ENCODE data around the gene NEK2. TPM values are rescaled to one million over a fixed set of nuclear protein-coding genes. Genes with fewer than 3 reads are reported as not detected.

The NEK2 gene
- total RNA-seq, 1 experiment from 2014 or later = 35.0 TPM

DNA sequence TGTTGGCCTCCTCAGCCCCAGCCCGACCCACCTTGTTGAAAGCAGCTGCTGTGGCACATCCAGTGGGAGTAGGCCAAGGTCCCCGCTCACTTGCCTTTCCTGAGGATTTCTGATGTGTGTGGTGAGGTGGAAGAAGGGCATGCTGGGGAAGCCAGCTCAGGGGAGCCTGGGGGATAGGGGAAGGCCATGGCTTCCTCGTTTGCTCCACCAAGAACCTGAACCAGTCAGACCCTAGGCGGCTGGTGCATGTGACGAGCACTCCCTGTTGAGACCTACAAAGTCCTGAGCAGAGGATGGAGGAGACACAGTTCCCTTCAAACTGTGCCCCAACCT, 58.5 kb downstream of the NEK2 start:
- Histone ChIP-seq H3K4me3 (ENCODE audit: low read length) (no peak overlapping the region), H4K20me1 (ENCODE audit: insufficient read depth, low read depth, low read length) (no peaks in the 10 kb centered on the region), H3K9me2 (replicated peaks; ENCODE audit: insufficient read depth, low read length) (no peaks in the 10 kb centered on the region), H3K27me3 (ENCODE audit: low read length) (no peaks in the 10 kb centered on the region), H3K9ac (ENCODE audit: low read length) (no peak overlapping the region), H3K9me3 (ENCODE audit: low read length) (no peaks in the 10 kb centered on the region), H3K4me1 (ENCODE audit: low read length) (no peaks in the 10 kb centered on the region), H2AFZ (ENCODE audit: low read length) (no peak overlapping the region), H3K4me2 (ENCODE audit: low read depth, low read length, poor library complexity, severe bottlenecking) (no peak overlapping the region), H3K27ac (ENCODE audit: low read length) (no peak overlapping the region), H3K79me2 (ENCODE audit: low read length) (no peaks in the 10 kb centered on the region), H3K36me3 (ENCODE audit: insufficient read depth, low read length) (no peaks in the 10 kb centered on the region)
- DNase-seq = no peak

GRCh38 chr1:211616231-211616964, 59.0 kb downstream of the NEK2 start:
- Histone ChIP-seq H3K79me2 (ENCODE audit: low read length) (no peaks in the 10 kb centered on the region), H3K9me2 (replicated peaks; ENCODE audit: insufficient read depth, low read length) (no peaks in the 10 kb centered on the region), H3K9me3 (ENCODE audit: low read length) (no peaks in the 10 kb centered on the region), H3K4me1 (ENCODE audit: low read length) (no peaks in the 10 kb centered on the region), H2AFZ (ENCODE audit: low read length) (no peak overlapping the region), H4K20me1 (ENCODE audit: insufficient read depth, low read depth, low read length) (no peaks in the 10 kb centered on the region), H3K27ac (ENCODE audit: low read length) (no peak overlapping the region), H3K4me2 (ENCODE audit: low read depth, low read length, poor library complexity, severe bottlenecking) (no peak overlapping the region), H3K4me3 (ENCODE audit: low read length) (no peak overlapping the region), H3K9ac (ENCODE audit: low read length) (no peak overlapping the region), H3K36me3 (ENCODE audit: insufficient read depth, low read length) (no peaks in the 10 kb centered on the region), H3K27me3 (ENCODE audit: low read length) (no peaks in the 10 kb centered on the region)
- no peak for DNase-seq

DNA sequence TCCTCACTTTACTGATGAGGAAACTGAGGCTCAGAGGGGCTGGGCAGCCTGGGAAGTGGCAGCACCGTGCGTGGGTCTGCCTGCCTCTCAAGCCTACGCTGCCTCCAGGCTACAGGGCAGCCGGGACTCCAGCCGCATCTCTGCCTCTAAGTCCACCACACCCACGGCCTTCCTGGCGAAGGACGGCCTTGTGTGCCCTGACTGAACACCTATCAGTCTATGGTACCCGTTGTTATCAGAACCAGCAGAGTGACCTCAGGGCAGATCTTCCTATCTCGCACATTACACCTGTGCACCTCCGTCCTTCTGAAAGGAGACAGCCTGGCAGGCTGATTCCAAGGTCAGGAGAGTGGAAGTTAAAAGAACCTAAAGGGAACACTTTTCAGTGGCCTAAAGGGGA, 60.8 kb downstream of the NEK2 start:
- no peaks in the 10 kb centered on the region for H3K79me2 ChIP-seq (ENCODE audit: low read length)
- no peak overlapping the region for H3K4me2 ChIP-seq (ENCODE audit: low read depth, low read length, poor library complexity, severe bottlenecking)
- H3K27me3 ChIP-seq (ENCODE audit: low read length) = no peaks in the 10 kb centered on the region
- no peaks in the 10 kb centered on the region for H3K9me2 ChIP-seq (replicated peaks; ENCODE audit: insufficient read depth, low read length)
- no peaks in the 10 kb centered on the region for H3K4me1 ChIP-seq (ENCODE audit: low read length)
- DNase-seq = no peak
- H2AFZ ChIP-seq (ENCODE audit: low read length) = no peak overlapping the region
- no peaks in the 10 kb centered on the region for H3K9me3 ChIP-seq (ENCODE audit: low read length)
- H3K36me3 ChIP-seq (ENCODE audit: insufficient read depth, low read length) = no peaks in the 10 kb centered on the region
- no peak overlapping the region for H3K4me3 ChIP-seq (ENCODE audit: low read length)
- no peak overlapping the region for H3K27ac ChIP-seq (ENCODE audit: low read length)
- H3K9ac ChIP-seq (ENCODE audit: low read length) = no peak overlapping the region
- H4K20me1 ChIP-seq (ENCODE audit: insufficient read depth, low read depth, low read length) = no peaks in the 10 kb centered on the region

DNA sequence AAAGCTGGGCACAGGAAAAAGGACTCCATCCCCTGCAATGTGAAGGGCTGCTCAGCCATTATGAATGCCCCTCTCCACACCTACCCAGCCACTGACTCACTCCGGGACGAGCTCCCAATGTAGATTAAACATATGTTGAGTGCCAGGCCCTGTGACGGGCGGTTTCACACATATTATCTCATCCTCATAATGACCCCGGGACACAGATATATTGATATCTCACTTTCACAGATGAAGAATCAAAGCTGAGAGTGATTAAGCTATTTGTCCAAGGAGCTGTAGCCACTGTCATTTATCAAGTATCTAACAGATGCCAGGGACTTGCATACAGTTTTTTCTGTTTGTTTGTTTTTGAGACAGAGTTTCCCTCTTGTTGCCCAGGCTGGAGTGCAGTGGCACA, 61.5 kb downstream of the NEK2 start:
- H3K9ac ChIP-seq (ENCODE audit: low read length) = no peak overlapping the region
- H2AFZ ChIP-seq (ENCODE audit: low read length) = no peak overlapping the region
- no peak overlapping the region for H3K27ac ChIP-seq (ENCODE audit: low read length)
- H3K36me3 ChIP-seq (ENCODE audit: insufficient read depth, low read length) = no peaks in the 10 kb centered on the region
- no peaks in the 10 kb centered on the region for H3K9me3 ChIP-seq (ENCODE audit: low read length)
- H3K9me2 ChIP-seq (replicated peaks; ENCODE audit: insufficient read depth, low read length) = no peaks in the 10 kb centered on the region
- DNase-seq = no peak
- no peak overlapping the region for H3K4me2 ChIP-seq (ENCODE audit: low read depth, low read length, poor library complexity, severe bottlenecking)
- no peak overlapping the region for H3K4me3 ChIP-seq (ENCODE audit: low read length)
- H3K4me1 ChIP-seq (ENCODE audit: low read length) = no peaks in the 10 kb centered on the region
- no peaks in the 10 kb centered on the region for H3K79me2 ChIP-seq (ENCODE audit: low read length)
- H4K20me1 ChIP-seq (ENCODE audit: insufficient read depth, low read depth, low read length) = no peaks in the 10 kb centered on the region
- H3K27me3 ChIP-seq (ENCODE audit: low read length) = no peaks in the 10 kb centered on the region

GRCh38 chr1:211613108-211613947, 62.1 kb downstream of the NEK2 start:
- H3K9ac ChIP-seq (ENCODE audit: low read length) = no peak overlapping the region
- H3K27ac ChIP-seq (ENCODE audit: low read length) = no peak overlapping the region

DNA sequence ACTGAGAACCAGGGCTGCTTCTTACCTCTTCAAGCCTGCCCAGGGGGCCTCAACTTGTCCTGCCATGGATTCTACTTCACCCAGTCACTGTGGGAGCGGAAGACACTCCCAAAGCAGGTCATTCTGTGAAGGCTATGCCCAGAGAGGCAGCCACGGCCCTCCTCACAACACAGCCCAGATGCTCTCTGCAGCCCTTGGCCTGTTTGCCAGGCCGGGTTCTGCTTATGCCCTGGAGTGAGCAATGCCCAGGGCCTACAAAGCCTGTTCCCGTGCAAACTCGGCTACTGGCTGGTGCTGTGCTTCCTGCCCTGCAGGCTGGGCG, 62.7 kb downstream of the NEK2 start:
- Histone ChIP-seq H3K9ac (ENCODE audit: low read length) (no peak overlapping the region), H3K9me3 (ENCODE audit: low read length) (no peaks in the 10 kb centered on the region), H3K4me1 (ENCODE audit: low read length) (no peaks in the 10 kb centered on the region), H3K27ac (ENCODE audit: low read length) (no peak overlapping the region), H3K27me3 (ENCODE audit: low read length) (no peaks in the 10 kb centered on the region), H3K4me2 (ENCODE audit: low read depth, low read length, poor library complexity, severe bottlenecking) (no peak overlapping the region), H2AFZ (ENCODE audit: low read length) (no peak overlapping the region; the same call in 1 of the 2 replicates), H4K20me1 (ENCODE audit: insufficient read depth, low read depth, low read length) (no peaks in the 10 kb centered on the region), H3K4me3 (ENCODE audit: low read length) (no peak overlapping the region), H3K36me3 (ENCODE audit: insufficient read depth, low read length) (no peaks in the 10 kb centered on the region), H3K9me2 (replicated peaks; ENCODE audit: insufficient read depth, low read length) (no peaks in the 10 kb centered on the region), H3K79me2 (ENCODE audit: low read length) (no peaks in the 10 kb centered on the region)
- DNase-seq = no peak

More at GRCh38 chr1:211613108-211613947, 62.1 kb downstream of the NEK2 start:
- Histone ChIP-seq H3K4me2 (ENCODE audit: low read depth, low read length, poor library complexity, severe bottlenecking) (no peak overlapping the region), H3K79me2 (ENCODE audit: low read length) (no peaks in the 10 kb centered on the region), H3K4me3 (ENCODE audit: low read length) (no peak overlapping the region), H3K4me1 (ENCODE audit: low read length) (no peaks in the 10 kb centered on the region), H3K9me3 (ENCODE audit: low read length) (no peaks in the 10 kb centered on the region), H4K20me1 (ENCODE audit: insufficient read depth, low read depth, low read length) (no peaks in the 10 kb centered on the region), H2AFZ (ENCODE audit: low read length) (no peak overlapping the region; the same call in 1 of the 2 replicates), H3K27me3 (ENCODE audit: low read length) (no peaks in the 10 kb centered on the region), H3K9me2 (replicated peaks; ENCODE audit: insufficient read depth, low read length) (no peaks in the 10 kb centered on the region), H3K36me3 (ENCODE audit: insufficient read depth, low read length) (no peaks in the 10 kb centered on the region)
- DNase-seq = no peak

Other genes starting within 250 kb of the NEK2 start
- not detected in 2 replicates for gene RD3, start 183.5 kb downstream of the NEK2 start, total RNA-seq (2014; rRNA removed; shearing (Covaris generic); ENCODE audit: low replicate concordance)
- gene SLC30A1, start 96.5 kb downstream of the NEK2 start, total RNA-seq (2014; rRNA removed; shearing (Covaris generic); ENCODE audit: low replicate concordance) = 8.0 and 16.7 TPM in 2 replicates
- 40.4 and 53.3 TPM in 2 replicates for gene LPGAT1, start 155.1 kb upstream of the NEK2 start, total RNA-seq (2014; rRNA removed; shearing (Covaris generic); ENCODE audit: low replicate concordance)

Measured in Karpas-422 (cell line).